M059J (cell line): Measurements from ENCODE around the gene HIVEP1. TPM values are rescaled to one million over a fixed set of nuclear protein-coding genes. Genes with fewer than 3 reads are reported as not detected.
A peak's percentile ranks its signal among the peaks of the same experiment; 100 is the strongest.

Experiments used
- DNase-seq: peaks from one replicate; pipeline ENCODE4 v3.0.0-alpha.2; 2012; ENCODE audit warnings: low read depth
- total RNA-seq: library from RNA; depleted of rRNA; stranded (reverse); fragments of >200 nt; shearing (Covaris generic); gene quantifications from 2 replicates; pipeline ENCODE4 v1.2.3, GENCODE V29; 2014; rRNA removed

Gene HIVEP1
- total RNA-seq, 1 experiment from 2014 or later: 20.4 TPM

GRCh38 chr6:12186528-12186927 is 174.4 kb downstream of the HIVEP1 start:
- DNase-seq: no peak

- no peak for DNase-seq
Measured at GRCh38 chr6:12189150-12189549, 177.0 kb downstream of the HIVEP1 start.

GRCh38 chr6:12189661-12190060 is 177.5 kb downstream of the HIVEP1 start:
- DNase-seq: no peak

GRCh38 chr6:12190252-12190651 is 178.1 kb downstream of the HIVEP1 start:
- DNase-seq: no peak

GRCh38 chr6:12196326-12196936 is 184.3 kb downstream of the HIVEP1 start:
- DNase-seq: peak; percentile 91

- DNase-seq: no peak
Measured at GRCh38 chr6:12198851-12199250, 186.7 kb downstream of the HIVEP1 start.

- DNase-seq: no peak
Measured at GRCh38 chr6:12200015-12200564, 188.0 kb downstream of the HIVEP1 start.

GRCh38 chr6:12200761-12201160 is 188.6 kb downstream of the HIVEP1 start:
- DNase-seq: no peak

- DNase-seq: peak; percentile 77
Measured at GRCh38 chr6:12203001-12203400, 190.9 kb downstream of the HIVEP1 start.

GRCh38 chr6:12208190-12208589 is 196.1 kb downstream of the HIVEP1 start:
- peak; percentile 75 for DNase-seq

GRCh38 chr6:12208673-12209072 is 196.6 kb downstream of the HIVEP1 start:
- DNase-seq: no peak

Other genes starting within 250 kb of the HIVEP1 start
- 1.4 TPM in 2 replicates for gene ADTRP, start 233.5 kb upstream of the HIVEP1 start, total RNA-seq